HG02970 (cell line): ENCODE measurements around the gene NYAP1.
"Not testable (repeated sequence)": the region's sequence is repeated elsewhere in the genome, so short reads cannot be mapped to it uniquely, and the experiment has no call there.

Experiments
- ATAC-seq: cut with Tn5 transposase; IDR thresholded peaks from one replicate; pipeline ENCODE4 v1.9.1; 2021; ENCODE audit warnings: mild to moderate bottlenecking, moderate library complexity, moderate number of reproducible peaks; ENCODE audit not compliant: unreplicated experiment, low FRiP score

Gene NYAP1

GRCh38 chr7:100539436-100540006, 55.8 kb downstream of the NYAP1 start:
- no peak for ATAC-seq

- ATAC-seq = no peak
Measured at GRCh38 chr7:100540073-100540723, 56.5 kb downstream of the NYAP1 start.

GRCh38 chr7:100541309-100541708, 57.6 kb downstream of the NYAP1 start:
- ATAC-seq = not testable (repeated sequence)

GRCh38 chr7:100543586-100543985, 59.9 kb downstream of the NYAP1 start:
- ATAC-seq = no peak

GRCh38 chr7:100544386-100544785, 60.7 kb downstream of the NYAP1 start:
- no peak for ATAC-seq
